Measurements from ENCODE around the gene PITPNB. TPM values are rescaled to one million over a fixed set of nuclear protein-coding genes. Genes with fewer than 3 reads are reported as not detected.

PITPNB gene
- total RNA-seq, 4 donors from 2014 or later: 37.5 to 53.7 (median 40.2) TPM

DNA sequence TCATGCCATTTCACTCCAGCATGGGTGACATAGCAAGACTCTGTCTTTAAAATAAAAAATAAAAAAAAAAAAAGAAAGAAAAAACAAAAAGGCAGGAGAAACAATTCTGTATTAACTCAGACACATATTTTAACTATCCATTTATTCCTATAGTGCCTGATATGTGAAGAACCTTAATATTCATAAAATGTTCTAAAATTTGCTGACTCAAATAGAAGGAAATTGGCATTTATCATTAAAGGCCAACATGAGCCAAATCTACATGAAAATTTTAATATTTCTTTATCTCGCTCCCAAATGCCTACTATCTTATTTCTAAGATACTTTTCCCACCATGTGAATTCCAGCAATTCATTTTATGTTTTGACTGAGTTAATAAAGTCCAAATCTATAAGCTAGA, 18.9 kb downstream of the PITPNB start:
- no peak overlapping the region for H3K4me3 ChIP-seq
- 94% methylated on average over 1 of the region's 1 CpG for WGBS, 2 donors
- TF ChIP-seq EP300 (IDR thresholded peaks at IDR 0.05) (no peak), POLR2A (IDR thresholded peaks at IDR 0.05) (no peak)
- TF ChIP-seq, protein P1, sequence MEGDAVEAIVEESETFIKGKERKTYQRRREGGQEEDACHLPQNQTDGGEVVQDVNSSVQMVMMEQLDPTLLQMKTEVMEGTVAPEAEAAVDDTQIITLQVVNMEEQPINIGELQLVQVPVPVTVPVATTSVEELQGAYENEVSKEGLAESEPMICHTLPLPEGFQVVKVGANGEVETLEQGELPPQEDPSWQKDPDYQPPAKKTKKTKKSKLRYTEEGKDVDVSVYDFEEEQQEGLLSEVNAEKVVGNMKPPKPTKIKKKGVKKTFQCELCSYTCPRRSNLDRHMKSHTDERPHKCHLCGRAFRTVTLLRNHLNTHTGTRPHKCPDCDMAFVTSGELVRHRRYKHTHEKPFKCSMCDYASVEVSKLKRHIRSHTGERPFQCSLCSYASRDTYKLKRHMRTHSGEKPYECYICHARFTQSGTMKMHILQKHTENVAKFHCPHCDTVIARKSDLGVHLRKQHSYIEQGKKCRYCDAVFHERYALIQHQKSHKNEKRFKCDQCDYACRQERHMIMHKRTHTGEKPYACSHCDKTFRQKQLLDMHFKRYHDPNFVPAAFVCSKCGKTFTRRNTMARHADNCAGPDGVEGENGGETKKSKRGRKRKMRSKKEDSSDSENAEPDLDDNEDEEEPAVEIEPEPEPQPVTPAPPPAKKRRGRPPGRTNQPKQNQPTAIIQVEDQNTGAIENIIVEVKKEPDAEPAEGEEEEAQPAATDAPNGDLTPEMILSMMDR (IDR thresholded peaks at IDR 0.05): no peak
- no peak for DNase-seq (ENCODE audit: low spot score in 2 of 2)
- H3K36me3 ChIP-seq: peaks cover 0 to 61% (median 0%) of the 10 kb centered on the region in 3 donors
- no peaks in the 10 kb centered on the region for H3K9me3 ChIP-seq
- peaks cover 0 to 3% (median 0%) of the 10 kb centered on the region in 4 donors for H3K4me1 ChIP-seq
- H3K27me3 ChIP-seq: no peaks in the 10 kb centered on the region
- H3K27ac ChIP-seq: no peak overlapping the region

DNA sequence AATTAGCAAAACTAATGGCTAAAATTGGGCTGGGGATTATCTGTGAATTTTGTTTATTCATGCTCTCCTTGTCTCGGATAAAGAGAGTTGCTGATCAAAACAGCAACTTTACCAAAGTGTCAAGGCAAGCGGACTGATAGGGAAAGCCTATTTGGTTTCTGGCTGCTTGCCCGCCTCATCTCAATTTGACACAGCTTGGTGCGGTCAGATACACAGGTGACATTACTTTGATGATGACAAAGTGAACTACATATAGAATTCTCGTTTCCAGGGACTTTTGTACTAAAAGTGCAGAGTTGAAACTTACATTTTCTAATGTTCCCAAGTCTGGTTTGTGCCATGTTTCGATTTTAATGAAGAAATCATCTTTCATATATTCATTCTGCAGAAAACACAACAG, 22.8 kb downstream of the PITPNB start:
- no peaks in the 10 kb centered on the region for H3K27me3 ChIP-seq
- H3K36me3 ChIP-seq: peaks cover 0 to 79% (median 15%) of the 10 kb centered on the region in 3 donors
- H3K9me3 ChIP-seq: no peaks in the 10 kb centered on the region

DNA sequence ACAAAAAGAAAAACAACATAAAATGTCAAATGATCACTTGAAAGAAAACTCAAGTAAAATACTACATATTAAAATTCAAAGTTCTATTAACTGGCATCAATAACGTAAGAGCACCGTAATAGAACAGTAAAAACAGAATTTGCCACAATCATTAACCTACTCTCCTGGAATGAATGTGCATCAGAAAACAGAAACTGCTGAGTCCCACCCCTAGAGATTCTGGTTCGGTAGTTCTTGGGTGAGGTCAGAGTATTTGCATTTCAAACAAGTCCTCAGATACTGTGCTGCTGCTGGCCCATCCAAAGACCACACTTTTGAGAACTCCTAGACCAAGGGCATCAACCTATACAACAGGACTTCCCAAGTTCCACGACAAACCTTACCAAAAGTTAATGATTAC, 23.5 kb downstream of the PITPNB start:
- no peak overlapping the region for H3K27ac ChIP-seq
- TF ChIP-seq, protein P1 (IDR thresholded peaks at IDR 0.05): no peak
- no peak for TF ChIP-seq EP300 (IDR thresholded peaks at IDR 0.05)
- TF ChIP-seq POLR2A (IDR thresholded peaks at IDR 0.05): no peak
- H3K4me1 ChIP-seq: no peaks in the 10 kb centered on the region
- no peaks in the 10 kb centered on the region for H3K9me3 ChIP-seq
- no peak overlapping the region for H3K4me3 ChIP-seq
- WGBS, 2 donors: 79% methylated on average over 4 of the region's 4 CpGs
- no peaks in the 10 kb centered on the region for H3K27me3 ChIP-seq
- no peak for DNase-seq (ENCODE audit: low spot score in 2 of 2)
- H3K36me3 ChIP-seq: peaks cover 0 to 84% (median 15%) of the 10 kb centered on the region in 3 donors

More for the DNA sequence above, 22.8 kb downstream of the PITPNB start:
- Histone ChIP-seq H3K4me3 (no peak overlapping the region), H3K4me1 (no peaks in the 10 kb centered on the region), H3K27ac (no peak overlapping the region)
- TF ChIP-seq EP300 (IDR thresholded peaks at IDR 0.05) (no peak), POLR2A (IDR thresholded peaks at IDR 0.05) (no peak)
- TF ChIP-seq, protein P1 (IDR thresholded peaks at IDR 0.05): no peak
- DNase-seq (ENCODE audit: low spot score in 2 of 2): no peak
- 93% methylated on average over 6 of the region's 6 CpGs for WGBS, 2 donors

DNA sequence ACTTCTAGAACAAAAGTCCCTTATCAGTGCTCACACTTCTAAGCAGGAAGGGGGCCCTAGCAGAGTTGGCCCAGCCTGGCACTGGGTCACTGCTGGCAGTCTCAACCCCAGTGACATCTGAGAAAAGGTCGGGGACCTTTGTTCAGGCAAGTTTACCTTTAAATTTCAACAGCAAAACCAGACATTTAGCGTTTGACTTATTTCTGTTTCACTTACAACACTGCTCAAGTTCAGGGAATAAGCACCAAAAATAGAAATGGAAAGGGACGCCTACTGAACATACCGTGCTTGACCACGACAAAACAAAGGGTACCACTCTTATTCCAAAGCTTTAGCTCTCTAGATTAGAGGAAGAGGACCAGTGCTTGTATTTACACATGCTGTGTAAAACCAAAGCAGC, 26.2 kb downstream of the PITPNB start:
- H3K36me3 ChIP-seq: peaks cover 0 to 93% (median 24%) of the 10 kb centered on the region in 3 donors
- TF ChIP-seq, protein P1 (IDR thresholded peaks at IDR 0.05): no peak
- TF ChIP-seq EP300 (IDR thresholded peaks at IDR 0.05) (no peak), POLR2A (IDR thresholded peaks at IDR 0.05) (no peak)
- H3K9me3 ChIP-seq: no peaks in the 10 kb centered on the region
- 54 to 64% methylated on average over 5 of the region's 5 CpGs for WGBS, 2 donors
- H3K4me1 ChIP-seq: peaks cover 0 to 1% (median 0%) of the 10 kb centered on the region in 4 donors
- DNase-seq (ENCODE audit: low spot score in 2 of 2): no peak
- no peak overlapping the region for H3K4me3 ChIP-seq
- H3K27me3 ChIP-seq: no peaks in the 10 kb centered on the region
- H3K27ac ChIP-seq: no peak overlapping the region

DNA sequence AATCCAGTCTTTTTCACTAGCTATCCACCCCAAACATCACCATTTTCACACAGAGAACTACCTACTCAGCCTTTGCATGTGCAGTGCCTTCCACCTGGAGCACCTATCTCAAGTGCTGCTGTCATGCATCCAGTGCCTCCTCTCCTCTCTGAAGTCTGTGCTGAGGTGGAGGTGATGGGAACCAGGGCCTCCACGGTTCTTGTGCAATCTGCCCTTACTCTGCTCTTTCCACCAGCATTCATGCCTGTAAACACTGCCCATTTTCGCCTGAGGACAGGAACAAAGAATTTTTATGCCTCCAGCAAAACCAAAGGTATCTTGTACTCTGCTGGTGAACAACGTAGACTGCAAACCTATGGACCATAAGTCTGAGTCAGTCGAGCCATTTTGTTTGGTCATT, 27.0 kb downstream of the PITPNB start:
- Histone ChIP-seq H3K4me3 (no peak overlapping the region), H3K36me3 (peaks cover 0 to 91% (median 24%) of the 10 kb centered on the region in 3 donors), H3K4me1 (peaks cover 0 to 9% (median 2%) of the 10 kb centered on the region in 4 donors), H3K27ac (no peak overlapping the region), H3K9me3 (no peaks in the 10 kb centered on the region), H3K27me3 (no peaks in the 10 kb centered on the region)
- TF ChIP-seq, protein P1 (IDR thresholded peaks at IDR 0.05): no peak
- TF ChIP-seq EP300 (IDR thresholded peaks at IDR 0.05) (no peak), POLR2A (IDR thresholded peaks at IDR 0.05) (no peak)
- no peak for DNase-seq (ENCODE audit: low spot score in 2 of 2)
- WGBS, 2 donors: 87 to 99% methylated on average over 4 of the region's 4 CpGs
